Central memory CD8-positive, alpha-beta T cell (primary cell): ENCODE data around the gene EXT2.

Source experiments
- ATAC-seq: fragments of 150-1000 bp; cut with Tn5 transposase; replicated peaks from 2 replicates; pipeline ENCODE4 v1.10.0; 2022; ENCODE audit warnings: mild to moderate bottlenecking, moderate FRiP score, moderate number of reproducible peaks; ENCODE audit not compliant: poor library complexity, severe bottlenecking; ENCODE audit errors: extremely low read depth
- DNase-seq, 2 donors: peaks; one replicate each; pipeline ENCODE4 v3.0.0; 2021; ENCODE audit warnings: low spot score in 2 of 2
- H3K27ac Mint-ChIP-seq: one replicate; pipeline ENCODE4 v1.8.0; 2022; ENCODE audit warnings: low read depth, mild to moderate bottlenecking, moderate library complexity, mixed read lengths
- H3K27me3 Mint-ChIP-seq: one replicate; pipeline ENCODE4 v1.8.0; 2022; ENCODE audit warnings: mixed read lengths
- H3K36me3 Mint-ChIP-seq: one replicate; pipeline ENCODE4 v1.8.0; 2022; ENCODE audit warnings: mild to moderate bottlenecking, moderate library complexity, mixed read lengths; ENCODE audit not compliant: insufficient read depth
- H3K4me1 Mint-ChIP-seq: one replicate; pipeline ENCODE4 v1.8.0; 2022; ENCODE audit warnings: mixed read lengths
- H3K4me3 Mint-ChIP-seq: one replicate; pipeline ENCODE4 v1.8.0; 2022; ENCODE audit warnings: mild to moderate bottlenecking, moderate library complexity, mixed read lengths
- H3K9me3 Mint-ChIP-seq: one replicate; pipeline ENCODE4 v1.8.0; 2022; ENCODE audit warnings: mixed read lengths

The EXT2 gene

DNA sequence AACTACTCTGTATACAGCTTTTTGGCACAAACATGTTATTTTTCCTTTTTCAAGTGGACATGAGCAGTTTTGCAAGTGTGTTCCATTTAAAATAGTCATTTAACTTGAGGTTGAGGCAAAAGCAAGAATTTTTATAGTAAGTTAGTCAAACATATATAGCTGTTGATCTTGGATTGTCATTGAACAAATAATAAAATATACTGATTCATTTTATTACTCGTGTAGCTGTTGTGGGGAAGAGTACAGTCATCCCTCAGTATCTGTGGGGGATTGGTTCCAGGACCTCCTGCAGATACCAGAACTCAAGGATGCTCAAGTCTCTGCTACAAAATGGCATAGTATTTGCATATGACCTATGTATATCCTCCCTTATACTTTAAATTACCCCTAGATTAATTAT, 45.3 kb downstream of the EXT2 start:
- ATAC-seq (no peak), DNase-seq (no peak)
- H3K4me1 Mint-ChIP-seq, result no peaks in the 10 kb centered on the region
- no peaks in the 10 kb centered on the region for H3K9me3 Mint-ChIP-seq
- H3K27me3 Mint-ChIP-seq, result no peaks in the 10 kb centered on the region
- no peak overlapping the region for H3K27ac Mint-ChIP-seq
- no peak overlapping the region for H3K4me3 Mint-ChIP-seq
- peaks cover 10% of the 10 kb centered on the region for H3K36me3 Mint-ChIP-seq

DNA sequence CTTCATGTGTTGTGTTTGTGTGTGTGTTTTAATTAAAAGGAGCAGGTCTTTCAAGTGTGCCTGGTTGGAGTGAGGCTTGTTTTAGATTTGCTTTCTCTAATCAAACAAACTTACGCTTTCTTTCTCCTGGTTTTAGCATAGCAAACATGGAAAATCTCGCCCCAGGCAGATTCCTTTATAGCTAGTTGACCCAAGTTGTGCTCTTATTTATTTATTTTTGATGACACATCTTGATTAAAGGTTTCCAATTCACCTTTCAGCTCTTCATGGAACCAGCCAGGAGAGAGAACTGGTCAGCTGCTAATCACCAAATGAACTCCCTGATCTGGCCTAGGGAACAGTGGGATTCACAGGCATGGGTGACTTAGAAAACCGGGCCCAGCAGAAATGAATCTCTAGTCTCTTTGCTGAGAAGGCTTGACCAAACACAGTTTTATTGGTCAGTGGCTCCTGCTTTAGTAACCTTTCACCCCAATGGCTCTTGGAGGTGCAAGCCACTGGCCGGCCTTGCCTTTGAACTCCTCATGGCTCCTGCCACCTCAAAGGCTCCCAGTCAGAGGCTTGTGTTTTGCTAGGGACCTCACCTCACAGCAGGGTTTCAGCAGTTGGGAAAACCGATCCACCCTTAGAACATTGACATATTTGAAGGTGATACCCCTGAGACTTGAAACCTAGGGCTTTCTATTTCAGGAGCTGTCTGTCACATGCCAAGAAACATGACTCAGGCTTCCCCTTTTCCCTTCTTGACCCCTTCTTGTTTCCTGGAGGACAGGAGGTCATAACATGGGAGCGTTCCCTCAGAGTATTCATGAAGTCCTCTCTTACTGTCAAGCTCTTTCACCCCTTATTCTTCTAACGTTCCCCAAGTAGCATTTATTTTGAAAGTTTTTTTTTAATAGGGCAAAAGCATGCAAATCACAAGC, 48.8 kb downstream of the EXT2 start:
- Mint-ChIP-seq H3K4me3 (no peak overlapping the region), H3K27me3 (no peaks in the 10 kb centered on the region), H3K4me1 (no peaks in the 10 kb centered on the region), H3K36me3 (peaks cover 12% of the 10 kb centered on the region), H3K27ac (no peak overlapping the region), H3K9me3 (no peaks in the 10 kb centered on the region)
- no peak for ATAC-seq
- DNase-seq, result no peak

DNA sequence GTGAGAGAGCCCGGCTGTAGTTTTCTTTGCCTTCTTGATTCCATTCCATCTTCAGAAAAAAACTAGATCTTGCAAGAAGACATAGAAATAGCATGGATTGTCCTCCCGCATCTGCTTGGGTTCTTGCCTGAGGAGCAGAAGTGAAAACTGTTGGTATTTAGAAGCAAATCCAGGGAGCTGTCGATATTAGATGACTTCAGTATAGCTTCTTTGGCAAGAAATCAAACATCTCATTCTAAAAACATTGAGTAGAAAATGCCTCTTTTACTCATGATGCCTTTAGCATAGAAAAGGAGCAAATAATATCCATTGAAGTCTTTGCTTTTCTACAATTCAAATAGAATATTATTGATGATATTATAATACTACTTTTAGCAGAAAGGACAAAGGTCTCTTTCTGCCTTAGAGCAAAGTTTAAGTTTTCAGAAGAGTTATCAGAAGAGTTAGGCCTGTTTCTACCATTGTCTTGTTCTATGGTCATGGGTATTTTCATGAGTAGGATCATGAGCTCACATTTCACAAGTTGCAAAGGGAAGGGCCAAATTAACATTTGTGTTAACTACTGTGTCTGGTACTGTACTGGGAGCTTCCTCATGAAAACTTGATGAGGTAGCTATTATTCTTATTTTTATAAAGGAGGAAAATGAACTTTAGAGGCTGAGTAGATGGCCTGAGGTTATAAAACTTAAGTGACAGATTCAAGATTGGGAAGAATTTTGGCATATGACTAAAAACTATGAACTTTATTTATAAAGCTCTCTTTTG, 49.7 kb downstream of the EXT2 start:
- no peak for DNase-seq
- H3K27me3 Mint-ChIP-seq, result no peaks in the 10 kb centered on the region
- H3K36me3 Mint-ChIP-seq, result peaks cover 14% of the 10 kb centered on the region

DNA sequence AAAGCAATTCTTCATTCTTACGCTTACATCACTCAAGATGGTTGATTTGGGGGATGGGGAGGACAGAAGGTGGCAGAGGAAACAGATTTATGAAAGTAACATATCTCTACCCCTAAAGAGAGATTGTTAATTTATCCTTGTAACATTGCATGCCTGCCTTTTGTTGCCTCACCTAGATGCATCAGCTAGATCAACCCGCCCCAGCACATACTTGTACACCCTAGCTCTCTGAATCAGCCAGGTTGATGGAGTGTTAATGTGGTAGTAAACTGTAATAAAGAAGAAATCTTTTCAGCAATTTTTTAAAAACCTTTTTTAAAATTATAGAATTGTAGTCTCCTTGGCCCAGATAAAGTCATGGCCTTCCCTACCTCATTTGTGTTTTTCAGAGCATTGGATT, 51.5 kb downstream of the EXT2 start:
- ATAC-seq, result no peak
- Mint-ChIP-seq H3K27ac (no peak overlapping the region), H3K36me3 (peaks cover 21% of the 10 kb centered on the region), H3K27me3 (no peaks in the 10 kb centered on the region), H3K4me3 (no peak overlapping the region), H3K4me1 (peaks cover 8% of the 10 kb centered on the region), H3K9me3 (no peaks in the 10 kb centered on the region)
- no peak for DNase-seq

More for the DNA sequence above, 49.7 kb downstream of the EXT2 start:
- ATAC-seq, result no peak
- Mint-ChIP-seq H3K4me3 (no peak overlapping the region), H3K4me1 (peaks cover 8% of the 10 kb centered on the region), H3K27ac (no peak overlapping the region), H3K9me3 (no peaks in the 10 kb centered on the region)

DNA sequence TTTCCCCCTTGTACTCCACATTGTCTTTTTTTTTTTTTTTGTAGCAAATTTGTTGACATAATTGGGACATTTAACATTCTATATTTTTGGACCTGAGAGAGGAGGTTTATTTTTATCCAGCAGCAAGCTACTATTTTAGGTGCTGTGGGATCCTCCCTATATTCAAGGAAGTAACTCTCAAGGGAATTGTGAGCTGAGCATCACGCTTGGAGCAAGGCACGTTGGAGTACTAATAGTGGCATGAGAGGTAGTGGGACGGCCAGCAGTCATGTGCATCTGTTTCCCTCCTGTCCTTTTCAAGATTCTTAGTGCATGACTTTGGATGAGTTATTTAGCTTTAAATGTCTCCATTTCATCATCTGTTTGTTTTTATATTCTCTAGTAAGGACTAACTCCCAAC, 52.3 kb downstream of the EXT2 start:
- Mint-ChIP-seq H3K36me3 (peaks cover 21% of the 10 kb centered on the region), H3K27me3 (no peaks in the 10 kb centered on the region), H3K4me1 (peaks cover 8% of the 10 kb centered on the region), H3K27ac (no peak overlapping the region), H3K9me3 (peaks cover 3% of the 10 kb centered on the region), H3K4me3 (no peak overlapping the region)
- ATAC-seq (no peak), DNase-seq (no peak)

DNA sequence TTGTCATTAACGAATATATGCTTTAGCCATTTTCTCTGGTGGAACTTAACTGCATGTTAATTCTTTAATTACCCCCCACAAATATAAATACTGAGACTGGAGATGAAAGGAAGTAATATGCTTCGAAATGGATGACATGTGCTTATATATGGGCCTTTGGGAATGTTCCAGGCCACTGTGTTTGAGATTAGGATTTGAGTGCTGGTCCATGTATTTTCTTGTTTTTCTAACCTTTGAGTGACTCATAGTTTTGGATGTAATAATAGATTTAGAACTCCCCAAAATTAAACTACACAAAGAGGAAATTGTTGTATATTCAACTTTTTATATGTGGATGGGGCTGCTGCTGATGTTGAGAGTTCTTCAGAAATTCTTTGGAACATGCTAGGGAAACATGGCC, 54.2 kb downstream of the EXT2 start:
- ATAC-seq (no peak), DNase-seq (no peak)
- H3K27ac Mint-ChIP-seq, result no peak overlapping the region
- H3K36me3 Mint-ChIP-seq, result peaks cover 21% of the 10 kb centered on the region
- peaks cover 5% of the 10 kb centered on the region for H3K9me3 Mint-ChIP-seq
- no peak overlapping the region for H3K4me3 Mint-ChIP-seq
- H3K4me1 Mint-ChIP-seq, result peaks cover 15% of the 10 kb centered on the region
- no peaks in the 10 kb centered on the region for H3K27me3 Mint-ChIP-seq

DNA sequence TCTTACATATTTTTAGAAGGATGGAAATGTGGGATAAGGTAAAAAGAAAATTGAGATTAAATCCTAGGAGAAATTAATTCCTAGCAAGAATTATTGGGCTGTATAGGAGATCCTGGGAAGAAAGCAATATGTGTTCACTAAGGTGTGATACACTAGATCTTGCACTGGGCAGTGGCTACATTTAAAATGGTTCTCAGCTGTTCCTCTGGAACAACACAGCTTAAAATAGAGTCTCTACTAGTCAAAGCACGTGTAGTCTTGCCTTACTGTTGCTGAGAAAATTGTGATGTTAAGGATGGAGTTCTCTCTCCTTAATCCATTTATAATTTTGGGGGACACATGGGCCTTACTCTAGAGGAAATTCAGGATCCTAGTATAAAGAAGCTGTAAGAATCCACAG, 54.9 kb downstream of the EXT2 start:
- H3K27me3 Mint-ChIP-seq, result no peaks in the 10 kb centered on the region
- DNase-seq, result no peak
- H3K27ac Mint-ChIP-seq, result no peak overlapping the region
- ATAC-seq, result no peak
- H3K4me3 Mint-ChIP-seq, result no peak overlapping the region
- H3K9me3 Mint-ChIP-seq, result peaks cover 5% of the 10 kb centered on the region
- H3K36me3 Mint-ChIP-seq, result peaks cover 21% of the 10 kb centered on the region
- peaks cover 23% of the 10 kb centered on the region for H3K4me1 Mint-ChIP-seq

DNA sequence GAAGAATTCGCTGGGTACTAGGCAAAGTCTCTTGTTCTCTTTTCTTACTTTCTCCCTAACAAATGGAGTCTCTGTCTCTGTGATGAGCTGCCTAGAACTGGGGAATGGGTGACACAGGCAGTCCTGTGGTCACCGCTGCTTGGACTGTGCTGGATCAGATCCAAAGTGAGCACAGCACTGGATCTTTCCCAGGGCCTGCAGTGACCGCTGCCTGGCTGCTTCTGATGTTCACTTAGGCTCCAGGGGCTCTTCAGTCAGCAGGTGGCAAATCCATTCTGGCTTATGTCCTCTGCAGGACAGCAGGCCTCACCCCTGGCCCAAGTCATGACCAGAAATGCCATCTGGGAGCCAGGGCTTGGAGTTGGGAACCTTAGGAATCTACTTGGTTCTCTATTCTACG, 61.5 kb downstream of the EXT2 start:
- no peaks in the 10 kb centered on the region for H3K27me3 Mint-ChIP-seq
- peaks cover 13% of the 10 kb centered on the region for H3K36me3 Mint-ChIP-seq
- ATAC-seq, result no peak
- peaks cover 39% of the 10 kb centered on the region for H3K4me1 Mint-ChIP-seq
- DNase-seq, result no peak
- no peak overlapping the region for H3K4me3 Mint-ChIP-seq
- H3K9me3 Mint-ChIP-seq, result peaks cover 5% of the 10 kb centered on the region
- H3K27ac Mint-ChIP-seq, result no peak overlapping the region

DNA sequence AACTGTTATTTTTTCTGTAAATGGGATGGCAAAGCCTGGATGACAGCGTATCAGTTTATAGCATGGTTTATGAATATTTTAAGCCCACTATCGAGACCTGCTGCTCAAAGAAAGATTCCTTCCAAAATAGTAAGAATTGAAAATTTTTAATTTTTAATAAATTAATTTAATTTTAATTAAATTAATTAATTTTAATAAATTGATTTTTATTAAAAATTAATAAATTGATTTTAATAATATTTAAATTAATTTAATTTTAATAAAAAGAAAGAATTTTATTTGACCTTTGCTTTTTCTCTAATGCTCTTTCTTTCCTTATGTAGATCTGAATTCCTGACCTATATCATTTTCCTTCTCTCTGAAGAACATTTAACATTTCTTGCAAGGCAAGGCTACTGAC, 62.9 kb downstream of the EXT2 start:
- no peak for ATAC-seq
- Mint-ChIP-seq H3K27ac (peak overlapping the region; percentile 70), H3K36me3 (peaks cover 12% of the 10 kb centered on the region), H3K9me3 (no peaks in the 10 kb centered on the region), H3K27me3 (no peaks in the 10 kb centered on the region), H3K4me1 (peaks cover 39% of the 10 kb centered on the region), H3K4me3 (no peak overlapping the region)
- no peak for DNase-seq

DNA sequence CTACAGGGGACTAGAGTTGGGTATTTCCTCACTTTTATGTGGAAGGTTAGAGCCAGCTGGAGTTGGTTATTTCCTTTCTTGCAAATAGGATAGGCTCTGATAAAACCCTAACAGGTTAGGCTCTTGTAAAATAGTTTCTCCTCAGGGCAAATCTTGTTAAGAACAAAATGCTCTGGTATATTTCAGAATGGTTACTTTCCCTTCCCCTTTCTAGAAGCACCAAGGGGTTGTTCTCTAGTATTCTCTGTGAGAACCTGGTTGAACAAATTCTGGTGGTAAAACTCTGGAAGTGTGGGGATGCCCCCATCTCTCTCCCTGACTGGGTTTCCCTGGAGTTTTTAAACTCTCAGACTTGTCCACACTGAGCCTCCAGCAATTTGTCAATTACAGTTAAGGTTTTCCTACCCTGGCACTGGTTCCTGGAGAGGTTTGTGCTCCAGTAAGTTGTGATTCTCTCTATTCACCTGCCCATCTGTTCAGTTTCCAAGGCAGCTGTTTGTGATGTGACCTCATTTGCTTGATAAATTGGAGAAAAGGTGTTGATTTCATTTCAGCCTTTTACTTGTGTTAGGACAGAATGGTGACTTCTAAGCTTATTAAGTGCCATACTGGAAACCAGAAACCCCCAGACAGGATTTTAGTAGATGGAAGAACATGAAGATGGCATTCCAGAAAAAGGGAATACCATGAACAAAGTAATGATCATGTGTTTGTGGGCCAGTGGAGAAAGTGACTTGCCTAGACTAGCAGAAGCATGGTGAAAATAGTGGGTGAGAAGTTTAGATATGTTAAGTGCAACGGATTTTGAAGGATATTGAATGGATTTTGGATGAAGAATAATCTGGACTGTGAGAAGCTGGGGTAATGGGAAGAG, 64.6 kb downstream of the EXT2 start:
- Mint-ChIP-seq H3K27me3 (no peaks in the 10 kb centered on the region), H3K9me3 (no peaks in the 10 kb centered on the region), H3K27ac (peak overlapping the region; percentile 70), H3K4me3 (no peak overlapping the region), H3K4me1 (peaks cover 28% of the 10 kb centered on the region), H3K36me3 (peaks cover 11% of the 10 kb centered on the region)
- ATAC-seq, result no peak
- DNase-seq, result no peak

DNA sequence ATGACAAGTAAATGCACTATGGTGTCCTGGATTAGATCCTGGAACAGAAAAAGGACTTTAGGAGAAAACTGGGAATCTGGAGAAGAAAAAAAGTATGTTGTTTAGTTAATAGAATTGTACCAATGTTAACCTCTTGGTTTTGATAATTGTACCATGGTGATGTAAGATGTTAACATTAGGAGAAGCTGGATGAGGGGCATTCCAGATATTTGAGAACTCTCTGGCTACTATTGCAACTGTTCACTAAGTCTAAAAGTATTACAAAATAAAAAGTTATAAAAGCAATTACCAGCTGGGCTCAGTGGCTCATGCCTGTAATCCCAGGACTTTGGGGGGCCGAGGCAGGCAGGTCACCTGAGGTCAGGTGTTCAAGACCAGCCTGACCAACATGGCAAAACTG, 66.5 kb downstream of the EXT2 start:
- H3K27me3 Mint-ChIP-seq, result no peaks in the 10 kb centered on the region
- peaks cover 18% of the 10 kb centered on the region for H3K4me1 Mint-ChIP-seq
- no peak overlapping the region for H3K27ac Mint-ChIP-seq
- peaks cover 11% of the 10 kb centered on the region for H3K36me3 Mint-ChIP-seq
- DNase-seq, result no peak
- H3K9me3 Mint-ChIP-seq, result no peaks in the 10 kb centered on the region
- ATAC-seq, result no peak
- H3K4me3 Mint-ChIP-seq, result no peak overlapping the region

DNA sequence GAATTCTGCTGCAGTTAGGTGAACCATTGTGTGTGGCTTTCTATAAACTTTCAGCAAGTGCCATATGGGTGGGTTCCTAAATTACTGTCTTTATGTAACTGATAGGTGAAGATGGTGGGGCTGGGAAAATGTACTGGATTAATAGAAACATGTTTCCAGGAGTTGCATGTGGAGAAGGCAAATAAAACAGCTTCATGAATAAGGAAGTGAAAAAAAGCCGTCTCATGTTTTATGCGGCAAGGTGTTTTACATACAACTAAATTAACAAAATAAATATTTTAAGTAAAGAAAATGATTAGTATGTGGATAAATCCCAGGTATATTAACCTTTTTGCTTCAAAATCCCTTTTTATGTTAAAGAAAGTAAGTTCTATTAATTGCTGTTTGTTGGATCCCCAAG, 67.2 kb downstream of the EXT2 start:
- H3K27me3 Mint-ChIP-seq, result no peaks in the 10 kb centered on the region
- peaks cover 7% of the 10 kb centered on the region for H3K36me3 Mint-ChIP-seq
- H3K27ac Mint-ChIP-seq, result no peak overlapping the region
- no peaks in the 10 kb centered on the region for H3K9me3 Mint-ChIP-seq
- no peak for ATAC-seq
- no peak overlapping the region for H3K4me3 Mint-ChIP-seq
- peaks cover 18% of the 10 kb centered on the region for H3K4me1 Mint-ChIP-seq
- no peak for DNase-seq
